HEK293 (cell line): ENCODE measurements around the gene SELENOK.

ENCODE experiments used
- CTCF ChIA-PET: fragments of 350-600 bp; formaldehyde crosslinking; extraction: SDS; loops from one replicate; lab custom pipeline; 2021; ENCODE audit warnings: antibody characterized with exemption; lab: Yijun Ruan, JAX
- POLR2A ChIA-PET: fragments of 300-600 bp; formaldehyde crosslinking; extraction: SDS; loops from one replicate; lab custom pipeline; 2020; ENCODE audit warnings: antibody characterized with exemption, inconsistent platforms; lab: Yijun Ruan, JAX
- H3K27ac ChIP-seq: fragments of 200-500 bp; sonication (Bioruptor generic); 2 replicates; pipeline ENCODE4 v1.5.1; 2014; ENCODE audit warnings: low read depth, low read length, control low read depth, inconsistent platforms; ENCODE audit errors: extremely low read depth
- H3K36me3 ChIP-seq, 2 experiments: fragments of 200-500 bp in 1 of 2; sonication (Bioruptor generic) in 1 of 2; 1 replicate in 1 of 2; 2 replicates in 1 of 2; pipeline ENCODE4 v1.5.1; 2014 to 2017; ENCODE audit warnings: inconsistent platforms in 2 of 2, low read length in 2 of 2; ENCODE audit not compliant: control insufficient read depth in 2 of 2, insufficient read depth in 1 of 2
- H3K4me1 ChIP-seq: fragments of 200-500 bp; sonication (Bioruptor generic); 2 replicates; pipeline ENCODE4 v1.5.1; 2014; ENCODE audit warnings: mild to moderate bottlenecking, low read length, inconsistent platforms; ENCODE audit not compliant: control insufficient read depth, insufficient read depth
- H3K4me3 ChIP-seq: 2 replicates; pipeline ENCODE4 v1.5.1; 2011; ENCODE audit warnings: low read depth, mild to moderate bottlenecking, control low read depth, low read length, moderate library complexity
- H3K9me3 ChIP-seq: fragments of 200-500 bp; sonication (Bioruptor generic); 2 replicates; pipeline ENCODE4 v1.5.1; 2014; ENCODE audit warnings: low read depth, low read length, inconsistent platforms; ENCODE audit not compliant: control insufficient read depth, insufficient read depth
- BCL11A ChIP-seq: fragments of 450-650 bp; formaldehyde crosslinking; IDR thresholded peaks from 2 replicates; pipeline ENCODE4 v1.5.1; 2016; ENCODE audit warnings: low read depth, missing biosample characterization, missing genetic modification characterization
- GLIS1 ChIP-seq: fragments of 450-650 bp; formaldehyde crosslinking; IDR thresholded peaks from 2 replicates; pipeline ENCODE4 v1.5.1; 2016; ENCODE audit warnings: missing biosample characterization, missing genetic modification characterization
- IKZF3 ChIP-seq: fragments of 450-650 bp; IDR thresholded peaks from 2 replicates; pipeline ENCODE4 v1.5.0; 2018; ENCODE audit warnings: missing biosample characterization, mild to moderate bottlenecking, missing genetic modification characterization, moderate library complexity
- KLF9 ChIP-seq: fragments of 450-650 bp; formaldehyde crosslinking; IDR thresholded peaks from 2 replicates; pipeline ENCODE4 v1.5.1; 2016; ENCODE audit warnings: missing biosample characterization, missing genetic modification characterization, low read depth
- MEIS1 ChIP-seq: sonication (generic); formaldehyde crosslinking; IDR thresholded peaks from 2 replicates; pipeline ENCODE4 v1.8.1; 2022; ENCODE audit warnings: missing genetic modification reagents, mild to moderate bottlenecking, borderline replicate concordance
- SCRT2 ChIP-seq: fragments of 450-650 bp; formaldehyde crosslinking; IDR thresholded peaks from 2 replicates; pipeline ENCODE4 v1.5.1; 2016; ENCODE audit warnings: missing biosample characterization, missing genetic modification characterization
- SP7 ChIP-seq: fragments of 450-650 bp; formaldehyde crosslinking; IDR thresholded peaks from 2 replicates; pipeline ENCODE4 v1.5.1; 2016; ENCODE audit warnings: missing biosample characterization, missing genetic modification characterization
- ZBTB48 ChIP-seq: fragments of 450-650 bp; formaldehyde crosslinking; IDR thresholded peaks from 2 replicates; pipeline ENCODE4 v1.5.1; 2016; ENCODE audit warnings: missing biosample characterization, missing genetic modification characterization
- ZNF184 ChIP-seq: fragments of 450-650 bp; IDR thresholded peaks from 2 replicates; pipeline ENCODE4 v1.5.1; 2018; ENCODE audit warnings: missing biosample characterization, mild to moderate bottlenecking, missing genetic modification characterization
- ZNF202 ChIP-seq: fragments of 450-650 bp; formaldehyde crosslinking; IDR thresholded peaks from 2 replicates; pipeline ENCODE4 v1.5.1; 2016; ENCODE audit warnings: missing biosample characterization, missing genetic modification characterization, borderline replicate concordance
- ZNF558 ChIP-seq: fragments of 450-650 bp; formaldehyde crosslinking; IDR thresholded peaks from 2 replicates; pipeline ENCODE4 v1.5.1; 2016; ENCODE audit warnings: missing biosample characterization, missing genetic modification characterization
- ZNF560 ChIP-seq: fragments of 450-650 bp; formaldehyde crosslinking; IDR thresholded peaks from 2 replicates; pipeline ENCODE4 v1.5.1; 2017; ENCODE audit warnings: missing biosample characterization, missing genetic modification characterization, borderline replicate concordance
- ZNF600 ChIP-seq: fragments of 450-650 bp; formaldehyde crosslinking; IDR thresholded peaks from 2 replicates; pipeline ENCODE4 v1.5.1; 2016; ENCODE audit warnings: missing biosample characterization, missing genetic modification characterization
- ZNF624 ChIP-seq: fragments of 450-650 bp; formaldehyde crosslinking; IDR thresholded peaks from 2 replicates; pipeline ENCODE4 v1.5.1; 2017; ENCODE audit warnings: missing biosample characterization, missing genetic modification characterization
- ZNF837 ChIP-seq: fragments of 450-650 bp; formaldehyde crosslinking; IDR thresholded peaks from 2 replicates; pipeline ENCODE4 v1.5.1; 2016; ENCODE audit warnings: missing biosample characterization, missing genetic modification characterization
- ZXDB ChIP-seq: fragments of 450-650 bp; formaldehyde crosslinking; IDR thresholded peaks from 2 replicates; pipeline ENCODE4 v1.5.1; 2016; ENCODE audit warnings: missing biosample characterization, missing genetic modification characterization
- TF ChIP-seq, protein P1 (sequence below): fragments of 450-650 bp; formaldehyde crosslinking; IDR thresholded peaks from 2 replicates; pipeline ENCODE4 v1.5.1; 2016; ENCODE audit warnings: missing biosample characterization, missing genetic modification characterization
- TF ChIP-seq, protein P2 (sequence below): fragments of 450-650 bp; formaldehyde crosslinking; IDR thresholded peaks from 2 replicates; pipeline ENCODE4 v1.5.1; 2016; ENCODE audit warnings: missing biosample characterization, missing genetic modification characterization, low read depth
- TF ChIP-seq, protein P3 (sequence below): fragments of 450-650 bp; formaldehyde crosslinking; conservative IDR thresholded peaks from 2 replicates; pipeline ENCODE4 v1.5.1; 2016; ENCODE audit warnings: low read depth, missing biosample characterization, missing genetic modification characterization
- TF ChIP-seq, protein P4 (sequence below): fragments of 450-650 bp; formaldehyde crosslinking; IDR thresholded peaks from 2 replicates; pipeline ENCODE4 v1.5.1; 2016; ENCODE audit warnings: missing biosample characterization, missing genetic modification characterization, low read depth
- TF ChIP-seq, protein P5 (sequence below): fragments of 450-650 bp; formaldehyde crosslinking; IDR thresholded peaks from 2 replicates; pipeline ENCODE4 v1.5.1; 2017; ENCODE audit warnings: missing biosample characterization, missing genetic modification characterization

SELENOK gene

DNA sequence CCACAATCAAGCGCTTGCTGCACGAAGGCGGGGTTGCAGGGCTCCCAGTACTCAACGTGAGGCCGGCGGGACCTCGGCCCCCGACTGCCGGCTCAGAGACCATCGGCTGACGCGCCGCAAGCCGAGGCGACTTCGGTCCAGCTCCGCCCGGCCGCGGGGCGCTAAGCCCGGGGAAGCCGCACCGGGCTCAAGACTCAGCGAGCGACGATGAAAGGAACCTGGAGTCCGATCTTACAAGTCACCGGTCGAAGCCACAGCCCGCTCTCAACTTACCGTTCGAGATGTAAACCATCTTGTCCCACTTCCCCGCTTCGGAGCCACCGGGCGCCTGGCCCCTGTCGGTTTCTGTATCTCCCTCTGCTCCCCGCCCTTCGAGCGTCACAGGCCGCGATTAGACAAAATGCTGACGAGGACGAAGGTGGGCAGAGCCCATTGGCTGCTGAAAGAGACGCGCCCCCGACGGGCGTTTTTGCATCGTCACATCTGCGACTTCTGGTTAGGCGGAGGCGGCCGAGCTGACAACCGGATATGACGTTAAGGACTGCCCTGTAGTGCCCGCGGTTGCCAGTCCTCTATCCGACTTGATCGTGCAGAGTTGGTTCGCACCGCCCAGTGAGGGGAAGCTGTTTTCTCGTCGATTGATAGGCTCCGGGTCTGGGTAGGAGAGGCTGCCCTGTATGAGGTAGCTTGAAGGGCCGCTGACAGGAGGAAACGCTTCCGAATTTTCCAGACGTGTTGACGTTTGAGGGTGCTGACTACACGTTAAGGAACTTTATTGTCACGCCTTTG lies at the start of gene SELENOK (continued):
- TF ChIP-seq ZNF600 (tag by site-specific recombination) (no peak), BCL11A (tag by site-specific recombination) (0 out of 2 replicates have a peak, but pooled peaks have one; percentile 22), ZNF624 (tag by site-specific recombination) (no peak), SCRT2 (tag by site-specific recombination) (no peak), ZNF837 (no peak), SP7 (tag by site-specific recombination) (0 out of 2 replicates have a peak, but pooled peaks have one; percentile 37), ZBTB48 (peak; percentile 30; the same call in 1 of the 2 replicates), ZNF202 (tag by site-specific recombination) (no peak), MEIS1 (CRISPR knock-in tag) (no peak), GLIS1 (no peak), KLF9 (tag by site-specific recombination) (peak; percentile 24; the same call in 1 of the 2 replicates)
- TF ChIP-seq, protein P1, sequence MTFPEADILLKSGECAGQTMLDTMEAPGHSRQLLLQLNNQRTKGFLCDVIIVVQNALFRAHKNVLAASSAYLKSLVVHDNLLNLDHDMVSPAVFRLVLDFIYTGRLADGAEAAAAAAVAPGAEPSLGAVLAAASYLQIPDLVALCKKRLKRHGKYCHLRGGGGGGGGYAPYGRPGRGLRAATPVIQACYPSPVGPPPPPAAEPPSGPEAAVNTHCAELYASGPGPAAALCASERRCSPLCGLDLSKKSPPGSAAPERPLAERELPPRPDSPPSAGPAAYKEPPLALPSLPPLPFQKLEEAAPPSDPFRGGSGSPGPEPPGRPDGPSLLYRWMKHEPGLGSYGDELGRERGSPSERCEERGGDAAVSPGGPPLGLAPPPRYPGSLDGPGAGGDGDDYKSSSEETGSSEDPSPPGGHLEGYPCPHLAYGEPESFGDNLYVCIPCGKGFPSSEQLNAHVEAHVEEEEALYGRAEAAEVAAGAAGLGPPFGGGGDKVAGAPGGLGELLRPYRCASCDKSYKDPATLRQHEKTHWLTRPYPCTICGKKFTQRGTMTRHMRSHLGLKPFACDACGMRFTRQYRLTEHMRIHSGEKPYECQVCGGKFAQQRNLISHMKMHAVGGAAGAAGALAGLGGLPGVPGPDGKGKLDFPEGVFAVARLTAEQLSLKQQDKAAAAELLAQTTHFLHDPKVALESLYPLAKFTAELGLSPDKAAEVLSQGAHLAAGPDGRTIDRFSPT (tag by site-specific recombination): peak; percentile 95
- TF ChIP-seq, protein P2, sequence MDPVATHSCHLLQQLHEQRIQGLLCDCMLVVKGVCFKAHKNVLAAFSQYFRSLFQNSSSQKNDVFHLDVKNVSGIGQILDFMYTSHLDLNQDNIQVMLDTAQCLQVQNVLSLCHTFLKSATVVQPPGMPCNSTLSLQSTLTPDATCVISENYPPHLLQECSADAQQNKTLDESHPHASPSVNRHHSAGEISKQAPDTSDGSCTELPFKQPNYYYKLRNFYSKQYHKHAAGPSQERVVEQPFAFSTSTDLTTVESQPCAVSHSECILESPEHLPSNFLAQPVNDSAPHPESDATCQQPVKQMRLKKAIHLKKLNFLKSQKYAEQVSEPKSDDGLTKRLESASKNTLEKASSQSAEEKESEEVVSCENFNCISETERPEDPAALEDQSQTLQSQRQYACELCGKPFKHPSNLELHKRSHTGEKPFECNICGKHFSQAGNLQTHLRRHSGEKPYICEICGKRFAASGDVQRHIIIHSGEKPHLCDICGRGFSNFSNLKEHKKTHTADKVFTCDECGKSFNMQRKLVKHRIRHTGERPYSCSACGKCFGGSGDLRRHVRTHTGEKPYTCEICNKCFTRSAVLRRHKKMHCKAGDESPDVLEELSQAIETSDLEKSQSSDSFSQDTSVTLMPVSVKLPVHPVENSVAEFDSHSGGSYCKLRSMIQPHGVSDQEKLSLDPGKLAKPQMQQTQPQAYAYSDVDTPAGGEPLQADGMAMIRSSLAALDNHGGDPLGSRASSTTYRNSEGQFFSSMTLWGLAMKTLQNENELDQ (tag by site-specific recombination): no peak
- TF ChIP-seq, protein P3, sequence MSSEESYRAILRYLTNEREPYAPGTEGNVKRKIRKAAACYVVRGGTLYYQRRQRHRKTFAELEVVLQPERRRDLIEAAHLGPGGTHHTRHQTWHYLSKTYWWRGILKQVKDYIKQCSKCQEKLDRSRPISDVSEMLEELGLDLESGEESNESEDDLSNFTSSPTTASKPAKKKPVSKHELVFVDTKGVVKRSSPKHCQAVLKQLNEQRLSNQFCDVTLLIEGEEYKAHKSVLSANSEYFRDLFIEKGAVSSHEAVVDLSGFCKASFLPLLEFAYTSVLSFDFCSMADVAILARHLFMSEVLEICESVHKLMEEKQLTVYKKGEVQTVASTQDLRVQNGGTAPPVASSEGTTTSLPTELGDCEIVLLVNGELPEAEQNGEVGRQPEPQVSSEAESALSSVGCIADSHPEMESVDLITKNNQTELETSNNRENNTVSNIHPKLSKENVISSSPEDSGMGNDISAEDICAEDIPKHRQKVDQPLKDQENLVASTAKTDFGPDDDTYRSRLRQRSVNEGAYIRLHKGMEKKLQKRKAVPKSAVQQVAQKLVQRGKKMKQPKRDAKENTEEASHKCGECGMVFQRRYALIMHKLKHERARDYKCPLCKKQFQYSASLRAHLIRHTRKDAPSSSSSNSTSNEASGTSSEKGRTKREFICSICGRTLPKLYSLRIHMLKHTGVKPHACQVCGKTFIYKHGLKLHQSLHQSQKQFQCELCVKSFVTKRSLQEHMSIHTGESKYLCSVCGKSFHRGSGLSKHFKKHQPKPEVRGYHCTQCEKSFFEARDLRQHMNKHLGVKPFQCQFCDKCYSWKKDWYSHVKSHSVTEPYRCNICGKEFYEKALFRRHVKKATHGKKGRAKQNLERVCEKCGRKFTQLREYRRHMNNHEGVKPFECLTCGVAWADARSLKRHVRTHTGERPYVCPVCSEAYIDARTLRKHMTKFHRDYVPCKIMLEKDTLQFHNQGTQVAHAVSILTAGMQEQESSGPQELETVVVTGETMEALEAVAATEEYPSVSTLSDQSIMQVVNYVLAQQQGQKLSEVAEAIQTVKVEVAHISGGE (tag by site-specific recombination): peak; percentile 96
- TF ChIP-seq, protein P4, sequence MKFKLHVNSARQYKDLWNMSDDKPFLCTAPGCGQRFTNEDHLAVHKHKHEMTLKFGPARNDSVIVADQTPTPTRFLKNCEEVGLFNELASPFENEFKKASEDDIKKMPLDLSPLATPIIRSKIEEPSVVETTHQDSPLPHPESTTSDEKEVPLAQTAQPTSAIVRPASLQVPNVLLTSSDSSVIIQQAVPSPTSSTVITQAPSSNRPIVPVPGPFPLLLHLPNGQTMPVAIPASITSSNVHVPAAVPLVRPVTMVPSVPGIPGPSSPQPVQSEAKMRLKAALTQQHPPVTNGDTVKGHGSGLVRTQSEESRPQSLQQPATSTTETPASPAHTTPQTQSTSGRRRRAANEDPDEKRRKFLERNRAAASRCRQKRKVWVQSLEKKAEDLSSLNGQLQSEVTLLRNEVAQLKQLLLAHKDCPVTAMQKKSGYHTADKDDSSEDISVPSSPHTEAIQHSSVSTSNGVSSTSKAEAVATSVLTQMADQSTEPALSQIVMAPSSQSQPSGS (tag by site-specific recombination): no peak

DNA sequence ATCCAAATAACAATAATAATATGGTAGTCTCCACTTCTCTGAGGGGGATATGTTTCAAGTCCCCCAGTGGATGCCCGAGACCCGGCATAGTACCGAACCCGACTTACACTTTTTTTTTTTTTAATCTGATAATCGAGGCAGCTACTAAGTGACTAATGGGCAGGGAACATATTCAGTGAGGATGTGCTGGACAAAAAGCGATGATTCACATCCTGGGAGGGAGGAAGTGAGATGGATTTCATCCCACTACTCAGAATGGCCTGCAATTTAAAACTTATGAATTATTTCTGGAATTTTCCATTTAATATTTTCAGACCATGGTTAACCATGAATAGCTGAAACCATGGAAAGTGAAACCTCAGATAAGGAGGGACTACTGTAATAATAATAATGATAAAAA lies 49.5 kb upstream of the SELENOK start:
- ChIA-PET CTCF (interaction anchor here (0.5 kb wide), 1 partner anchor 251 kb away, joined by 3 read pairs; no protein-coding TSS in a partner anchor), POLR2A (no interaction called here)
- TF ChIP-seq ZNF560 (tag by site-specific recombination): no peak
- no peak for TF ChIP-seq ZXDB (tag by site-specific recombination)
- TF ChIP-seq, protein P5, sequence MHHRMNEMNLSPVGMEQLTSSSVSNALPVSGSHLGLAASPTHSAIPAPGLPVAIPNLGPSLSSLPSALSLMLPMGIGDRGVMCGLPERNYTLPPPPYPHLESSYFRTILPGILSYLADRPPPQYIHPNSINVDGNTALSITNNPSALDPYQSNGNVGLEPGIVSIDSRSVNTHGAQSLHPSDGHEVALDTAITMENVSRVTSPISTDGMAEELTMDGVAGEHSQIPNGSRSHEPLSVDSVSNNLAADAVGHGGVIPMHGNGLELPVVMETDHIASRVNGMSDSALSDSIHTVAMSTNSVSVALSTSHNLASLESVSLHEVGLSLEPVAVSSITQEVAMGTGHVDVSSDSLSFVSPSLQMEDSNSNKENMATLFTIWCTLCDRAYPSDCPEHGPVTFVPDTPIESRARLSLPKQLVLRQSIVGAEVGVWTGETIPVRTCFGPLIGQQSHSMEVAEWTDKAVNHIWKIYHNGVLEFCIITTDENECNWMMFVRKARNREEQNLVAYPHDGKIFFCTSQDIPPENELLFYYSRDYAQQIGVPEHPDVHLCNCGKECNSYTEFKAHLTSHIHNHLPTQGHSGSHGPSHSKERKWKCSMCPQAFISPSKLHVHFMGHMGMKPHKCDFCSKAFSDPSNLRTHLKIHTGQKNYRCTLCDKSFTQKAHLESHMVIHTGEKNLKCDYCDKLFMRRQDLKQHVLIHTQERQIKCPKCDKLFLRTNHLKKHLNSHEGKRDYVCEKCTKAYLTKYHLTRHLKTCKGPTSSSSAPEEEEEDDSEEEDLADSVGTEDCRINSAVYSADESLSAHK (tag by site-specific recombination): no peak
- no peak for TF ChIP-seq IKZF3 (tag by site-specific recombination)
- no peak for TF ChIP-seq ZNF558 (tag by site-specific recombination)
- no peak for TF ChIP-seq ZNF184 (tag by site-specific recombination)
- Histone ChIP-seq H3K4me1 (no peaks in the 10 kb centered on the region), H3K27ac (no peak overlapping the region), H3K36me3 (no peaks in the 10 kb centered on the region), H3K4me3 (no peak overlapping the region), H3K9me3 (no peaks in the 10 kb centered on the region)
